HepG2 (cell line): ENCODE results near the gene PHF8. TPM values are rescaled to one million over a fixed set of nuclear protein-coding genes. Genes with fewer than 3 reads are reported as not detected.

Experiments
- ATAC-seq: fragments of 200-7000 bp; cut with Tn5 transposase; 3 replicates; pipeline ENCODE4 v1.9.1; 2020; ENCODE audit warnings: mild to moderate bottlenecking, moderate library complexity
- BruUV-seq: library from RNA; stranded (reverse); fragments of 400-500 nt; replicated peaks from 2 replicates; lab custom pipeline; 2021; lab: Mats Ljungman, UMichigan
- CTCF ChIA-PET: fragments of 300-600 bp; formaldehyde crosslinking; extraction: SDS; loops from one replicate; lab custom pipeline; 2021; ENCODE audit warnings: low total read pairs, inconsistent platforms, low intra/inter-chr PET ratio; lab: Yijun Ruan, JAX
- POLR2A ChIA-PET: fragments of 350-600 bp; sonication (Branson Sonifier 250); formaldehyde crosslinking; loops from one replicate; lab custom pipeline; 2020; ENCODE audit warnings: antibody characterized with exemption, inconsistent platforms; lab: Yijun Ruan, JAX
- DNase-seq: peaks from one replicate; pipeline ENCODE4 v3.0.0-alpha.2; 2015; ENCODE audit warnings: low spot score
- FAIRE-seq: peaks from 3 replicates; lab custom pipeline; 2011; peaks lifted over from hg19 to GRCh38; lab: Jason Lieb, UNC
- H2AFZ ChIP-seq: one replicate; pipeline ENCODE4 v1.6.1; 2011; ENCODE audit warnings: low read length, inconsistent platforms
- H3K27ac ChIP-seq: fragments of 300-600 bp; 3 replicates; pipeline ENCODE4 v1.8.0; 2011; ENCODE audit warnings: mixed run types, mild to moderate bottlenecking, mixed read lengths, low read length, inconsistent platforms; ENCODE audit not compliant: insufficient read depth; ENCODE audit errors: extremely low read length
- H3K27me3 ChIP-seq, 2 experiments: fragments of 200-600 bp in 1 of 2; 2 replicates in 1 of 2; 3 replicates in 1 of 2; pipeline versions ENCODE4 v1.6.0 to v1.8.0; 2011; ENCODE audit warnings: low read length in 2 of 2, mild to moderate bottlenecking in 2 of 2, moderate library complexity in 2 of 2, inconsistent platforms in 1 of 2; ENCODE audit not compliant: insufficient read depth in 2 of 2, control insufficient read depth in 1 of 2
- H3K36me3 ChIP-seq, 2 experiments: fragments of 200-600 bp in 1 of 2; replicated peaks in 1 of 2; 2 replicates in 1 of 2; 3 replicates in 1 of 2; pipeline versions ENCODE4 v1.5.1 to v1.8.0; 2011; ENCODE audit warnings: low read length in 2 of 2, inconsistent platforms in 1 of 2; ENCODE audit not compliant: insufficient read depth in 2 of 2, control insufficient read depth in 1 of 2
- H3K4me1 ChIP-seq: 2 replicates; pipeline ENCODE4 v1.5.1; 2012; ENCODE audit warnings: low read length, inconsistent platforms; ENCODE audit not compliant: insufficient read depth
- H3K4me2 ChIP-seq: 2 replicates; pipeline ENCODE4 v1.6.0; 2011; ENCODE audit warnings: low read depth, low read length, inconsistent platforms
- H3K4me3 ChIP-seq, 3 experiments: fragments of 200-600 bp in 1 of 3; sonication (generic), shearing (Covaris generic) in 1 of 3; replicated peaks in 1 of 3; 2 replicates each; pipeline ENCODE4 v1.5.1; 2011 to 2016; ENCODE audit warnings: low read length in 3 of 3, inconsistent platforms in 2 of 3, low read depth in 2 of 3, mild to moderate bottlenecking in 2 of 3, control low read depth in 1 of 3, mixed read lengths in 1 of 3; ENCODE audit not compliant: insufficient read depth in 1 of 3
- H3K79me2 ChIP-seq: one replicate; pipeline ENCODE4 v1.6.1; 2011; ENCODE audit warnings: low read length, inconsistent platforms; ENCODE audit not compliant: insufficient read depth
- H3K9ac ChIP-seq: 2 replicates; pipeline ENCODE4 v1.6.0; 2011; ENCODE audit warnings: mild to moderate bottlenecking, low read depth, low read length, inconsistent platforms; ENCODE audit not compliant: insufficient read depth
- H3K9me3 ChIP-seq: 2 replicates; pipeline ENCODE4 v1.5.1; 2012; ENCODE audit warnings: mild to moderate bottlenecking, low read length
- H4K20me1 ChIP-seq: 2 replicates; pipeline ENCODE4 v1.6.0; 2011; ENCODE audit warnings: inconsistent platforms, mild to moderate bottlenecking, low read length, moderate library complexity; ENCODE audit not compliant: insufficient read depth
- FIP1L1 ChIP-seq: fragments of 200-400 bp; formaldehyde crosslinking; IDR thresholded peaks from 2 replicates; pipeline ENCODE4 v1.6.1; 2018; ENCODE audit warnings: low read depth, mild to moderate bottlenecking, low read length, moderate library complexity, borderline replicate concordance; ENCODE audit not compliant: insufficient read depth
- HCFC1 ChIP-seq: fragments of 150-350 bp; IDR thresholded peaks from 2 replicates; pipeline ENCODE4 v1.6.1; 2014; ENCODE audit warnings: low read depth, low read length
- HNRNPL ChIP-seq: fragments of 200-400 bp; formaldehyde crosslinking; IDR thresholded peaks from 2 replicates; pipeline ENCODE4 v1.6.1; 2017; ENCODE audit warnings: mild to moderate bottlenecking, low read depth, low read length
- SKI ChIP-seq: fragments of 450-650 bp; IDR thresholded peaks from one replicate; pipeline ENCODE4 v1.6.1; 2018; ENCODE audit warnings: mild to moderate bottlenecking; ENCODE audit not compliant: partially characterized antibody
- TBP ChIP-seq: sonication (generic); formaldehyde crosslinking; IDR thresholded peaks from 2 replicates; pipeline ENCODE4 v1.5.0; 2020; ENCODE audit warnings: missing genetic modification reagents
- ZBTB8A ChIP-seq: sonication (generic); formaldehyde crosslinking; IDR thresholded peaks from 2 replicates; pipeline ENCODE4 v1.4.0; 2020; ENCODE audit warnings: mild to moderate bottlenecking, low read depth, missing genetic modification reagents, borderline replicate concordance
- ZFAT ChIP-seq: sonication (generic); formaldehyde crosslinking; conservative IDR thresholded peaks from 2 replicates; pipeline ENCODE4 v1.8.1; 2023; ENCODE audit warnings: missing genetic modification reagents, inconsistent platforms
- ZNF207 ChIP-seq: fragments of 450-650 bp; IDR thresholded peaks from 2 replicates; pipeline ENCODE4 v1.6.1; 2016; ENCODE audit warnings: antibody characterized with exemption, borderline replicate concordance
- ZNF230 ChIP-seq: sonication (generic); formaldehyde crosslinking; IDR thresholded peaks from 2 replicates; pipeline ENCODE4 v1.4.0; 2020; ENCODE audit warnings: mild to moderate bottlenecking, missing genetic modification reagents
- ZNF558 ChIP-seq: sonication (generic); formaldehyde crosslinking; IDR thresholded peaks from 2 replicates; pipeline ENCODE4 v1.9.0; 2022; ENCODE audit warnings: mild to moderate bottlenecking, missing genetic modification reagents, borderline replicate concordance
- WGBS: methylation state at CpG from one replicate; pipeline ENCODE4 v1.1.6; 2017; ENCODE audit warnings: low lambda C conversion rate; 5-methylcytosine and 5-hydroxymethylcytosine counted together
- in situ Hi-C: cut with HindIII; loops from 2 replicates; pipeline ENCODE4 v1.10.0; 2017; ENCODE audit warnings: low pct_unique_long_range_greater_than_20kb; ENCODE audit not compliant: extremely low pct_ligation_motif_present
- intact Hi-C: fragments of 100-400 bp; cut with micrococcal nuclease; formaldehyde crosslinking; loops from one replicate; pipeline ENCODE4 v1.10.0; 2022; ENCODE audit not compliant: unreplicated experiment
- polyA plus RNA-seq, 8 experiments: library from polyadenylated mRNA; depleted of rRNA in 3 of 8; stranded (reverse) in 7 of 8; unstranded in 1 of 8; fragments of >200 nt; fragmentation: Illumina TruSeq in 4 of 8; extraction: Trizol in 4 of 8; gene quantifications; 2 replicates each; pipeline versions ENCODE4 v1.2.1 to v1.2.3, GENCODE V29; 2011 to 2016; ENCODE audit warnings: low read depth in 4 of 8, missing spikeins in 1 of 8, mixed read lengths in 1 of 8; ENCODE audit not compliant: insufficient read depth in 1 of 8
- total RNA-seq, 5 experiments: library from RNA; depleted of rRNA; stranded (reverse); fragments of >200 nt; fragmentation: Illumina TruSeq; extraction: Trizol; gene quantifications; 2 replicates each; pipeline ENCODE4 v1.2.3, GENCODE V29; 2016; ENCODE audit warnings: low read depth in 1 of 5
- TF ChIP-seq, protein P1 (sequence below): sonication (generic); formaldehyde crosslinking; IDR thresholded peaks from 2 replicates; pipeline ENCODE4 v1.8.0; 2022; ENCODE audit warnings: low read depth, missing genetic modification reagents
- TF ChIP-seq, protein P2 (sequence below): sonication (generic); formaldehyde crosslinking; IDR thresholded peaks from 2 replicates; pipeline ENCODE4 v1.9.0; 2021; ENCODE audit warnings: missing genetic modification reagents, mild to moderate bottlenecking, borderline replicate concordance
- TF ChIP-seq, protein P3 (sequence below): sonication (generic); formaldehyde crosslinking; IDR thresholded peaks from 2 replicates; pipeline ENCODE4 v1.4.0; 2020; ENCODE audit warnings: mild to moderate bottlenecking, missing genetic modification reagents

PHF8 gene
- total and polyA plus RNA-seq, 2 of the 13 experiments (the other 11 are each of a cell fraction or from before 2014, with no cell fraction given) = 15.5 to 19.1 TPM

DNA sequence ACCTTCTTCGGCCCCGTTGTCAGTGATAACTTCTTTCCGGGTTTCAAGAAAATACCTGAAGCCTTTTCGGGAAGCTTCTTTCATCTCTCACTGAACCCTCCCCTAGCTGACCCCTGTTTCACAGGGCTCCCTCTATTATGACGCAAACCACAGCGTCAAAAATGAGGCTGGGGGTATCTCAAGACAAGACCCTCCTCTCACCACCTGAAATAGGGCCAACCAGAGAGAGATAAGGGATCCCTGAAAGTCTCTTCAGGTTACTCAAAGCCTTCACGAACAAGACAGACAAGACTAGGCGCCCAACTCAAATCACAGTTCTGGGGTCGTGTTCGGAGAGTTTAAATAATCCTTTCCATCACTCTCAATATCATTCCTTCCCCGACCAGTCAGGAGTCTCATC is 1.2 kb downstream of the PHF8 start:
- Histone ChIP-seq H3K4me2 (peak overlapping the region; percentile 79), H2AFZ (no peak overlapping the region), H3K9me3 (no peaks in the 10 kb centered on the region), H4K20me1 (no peaks in the 10 kb centered on the region), H3K79me2 (peaks cover 12% of the 10 kb centered on the region), H3K36me3 (peaks cover 0 to 8% of the 10 kb centered on the region in 2 experiments; a peak in 1 of 5 replicates), H3K4me3 (peak overlapping the region; percentile 74 to 79 (median 79)), H3K27ac (peak overlapping the region; percentile 99), H3K27me3 (no peaks in the 10 kb centered on the region)
- ATAC-seq = no peak
- 1% methylated on average over 11 of the region's 11 CpGs for WGBS
- CTCF ChIA-PET = no interaction called here
- FAIRE-seq = no peak
- TF ChIP-seq ZNF207 = no peak
- no peak for TF ChIP-seq TBP
- TF ChIP-seq, all 625 proteins: peak for 0
- H3K4me1 ChIP-seq = peaks cover 35% of the 10 kb centered on the region
- no TSS peak for BruUV-seq
- peak overlapping the region; percentile 91 for H3K9ac ChIP-seq
- no peak for DNase-seq
- in situ Hi-C loops (no loop called here), intact Hi-C loops (loop anchor here (10.0 kb wide), 2 partner anchors 52 to 142 kb away; partner anchors contain the start of gene FAM120C)
- POLR2A ChIA-PET = interaction anchor here (0.7 to 3.1 kb wide), 4 partner anchors 16 to 359 kb away, joined by 4 to 23 read pairs (median 6); partner anchors contain the start of gene FAM120C

DNA sequence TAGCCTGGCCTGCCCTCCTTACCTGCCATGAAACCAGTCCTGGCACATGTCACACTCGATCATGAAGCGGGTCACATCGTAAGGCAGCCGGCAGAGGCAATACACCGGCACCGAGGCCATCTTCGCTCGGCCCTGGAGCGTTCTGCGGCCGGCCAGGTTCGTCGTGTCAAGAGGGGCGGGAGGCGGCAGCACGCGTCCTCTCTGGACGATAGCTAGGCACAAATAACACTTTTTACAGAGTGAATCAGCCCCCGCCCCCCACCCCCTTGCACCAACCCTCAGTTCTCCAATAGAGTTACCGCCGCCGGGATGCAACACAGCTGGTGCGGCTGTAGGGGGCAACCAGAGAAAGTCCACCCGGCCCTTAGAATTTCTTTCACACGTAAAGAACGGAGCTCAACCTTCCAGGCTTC is 1.7 kb downstream of the PHF8 start:
- POLR2A ChIA-PET = interaction anchor here (0.7 to 1.4 kb wide), 3 partner anchors 15 to 358 kb away, joined by 4 to 6 read pairs (median 5); partner anchors contain the start of gene FAM120C
- intact Hi-C loops = loop anchor here (10.0 kb wide), 2 partner anchors 52 to 142 kb away; partner anchors contain the start of gene FAM120C
- FAIRE-seq = no peak
- TF ChIP-seq ZFAT (CRISPR knock-in tag) (no peak), HNRNPL (no peak), ZBTB8A (CRISPR knock-in tag) (no peak), FIP1L1 (no peak), ZNF230 (no peak), ZNF558 (CRISPR knock-in tag) (no peak), HCFC1 (no peak), SKI (no peak)
- TF ChIP-seq, protein P1, sequence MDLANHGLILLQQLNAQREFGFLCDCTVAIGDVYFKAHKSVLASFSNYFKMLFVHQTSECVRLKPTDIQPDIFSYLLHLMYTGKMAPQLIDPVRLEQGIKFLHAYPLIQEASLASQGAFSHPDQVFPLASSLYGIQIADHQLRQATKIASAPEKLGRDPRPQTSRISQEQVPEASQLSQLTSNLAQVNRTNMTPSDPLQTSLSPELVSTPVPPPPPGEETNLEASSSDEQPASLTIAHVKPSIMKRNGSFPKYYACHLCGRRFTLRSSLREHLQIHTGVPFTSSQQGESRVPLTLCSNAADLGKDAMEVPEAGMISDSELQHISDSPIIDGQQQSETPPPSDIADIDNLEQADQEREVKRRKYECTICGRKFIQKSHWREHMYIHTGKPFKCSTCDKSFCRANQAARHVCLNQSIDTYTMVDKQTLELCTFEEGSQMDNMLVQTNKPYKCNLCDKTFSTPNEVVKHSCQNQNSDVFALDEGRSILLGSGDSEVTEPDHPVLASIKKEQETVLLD = no peak
- TF ChIP-seq, protein P2, sequence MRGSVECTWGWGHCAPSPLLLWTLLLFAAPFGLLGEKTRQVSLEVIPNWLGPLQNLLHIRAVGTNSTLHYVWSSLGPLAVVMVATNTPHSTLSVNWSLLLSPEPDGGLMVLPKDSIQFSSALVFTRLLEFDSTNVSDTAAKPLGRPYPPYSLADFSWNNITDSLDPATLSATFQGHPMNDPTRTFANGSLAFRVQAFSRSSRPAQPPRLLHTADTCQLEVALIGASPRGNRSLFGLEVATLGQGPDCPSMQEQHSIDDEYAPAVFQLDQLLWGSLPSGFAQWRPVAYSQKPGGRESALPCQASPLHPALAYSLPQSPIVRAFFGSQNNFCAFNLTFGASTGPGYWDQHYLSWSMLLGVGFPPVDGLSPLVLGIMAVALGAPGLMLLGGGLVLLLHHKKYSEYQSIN = no peak
- TF ChIP-seq, protein P3, sequence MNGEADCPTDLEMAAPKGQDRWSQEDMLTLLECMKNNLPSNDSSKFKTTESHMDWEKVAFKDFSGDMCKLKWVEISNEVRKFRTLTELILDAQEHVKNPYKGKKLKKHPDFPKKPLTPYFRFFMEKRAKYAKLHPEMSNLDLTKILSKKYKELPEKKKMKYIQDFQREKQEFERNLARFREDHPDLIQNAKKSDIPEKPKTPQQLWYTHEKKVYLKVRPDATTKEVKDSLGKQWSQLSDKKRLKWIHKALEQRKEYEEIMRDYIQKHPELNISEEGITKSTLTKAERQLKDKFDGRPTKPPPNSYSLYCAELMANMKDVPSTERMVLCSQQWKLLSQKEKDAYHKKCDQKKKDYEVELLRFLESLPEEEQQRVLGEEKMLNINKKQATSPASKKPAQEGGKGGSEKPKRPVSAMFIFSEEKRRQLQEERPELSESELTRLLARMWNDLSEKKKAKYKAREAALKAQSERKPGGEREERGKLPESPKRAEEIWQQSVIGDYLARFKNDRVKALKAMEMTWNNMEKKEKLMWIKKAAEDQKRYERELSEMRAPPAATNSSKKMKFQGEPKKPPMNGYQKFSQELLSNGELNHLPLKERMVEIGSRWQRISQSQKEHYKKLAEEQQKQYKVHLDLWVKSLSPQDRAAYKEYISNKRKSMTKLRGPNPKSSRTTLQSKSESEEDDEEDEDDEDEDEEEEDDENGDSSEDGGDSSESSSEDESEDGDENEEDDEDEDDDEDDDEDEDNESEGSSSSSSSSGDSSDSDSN (CRISPR knock-in tag) = peak; percentile 41; the same call in 1 of the 2 replicates

More for the DNA sequence above, 1.7 kb downstream of the PHF8 start:
- peak overlapping the region; percentile 74 to 79 (median 79); a peak in 5 of 6 replicates for H3K4me3 ChIP-seq
- H3K9ac ChIP-seq = no peak overlapping the region; the same call in 1 of the 2 replicates
- no peaks in the 10 kb centered on the region for H4K20me1 ChIP-seq
- no TSS peak for BruUV-seq
- peaks cover 30% of the 10 kb centered on the region for H3K4me1 ChIP-seq
- H3K36me3 ChIP-seq = peaks cover 0 to 8% of the 10 kb centered on the region in 2 experiments; a peak in 1 of 5 replicates
- no peak overlapping the region for H2AFZ ChIP-seq
- DNase-seq (peak; percentile 48), ATAC-seq (peak; percentile 24)
- no CpG with 5 or more reads among the region's 26 CpGs for WGBS
- CTCF ChIA-PET = no interaction called here
- peak overlapping the region; percentile 74 for H3K4me2 ChIP-seq
- no peak overlapping the region for H3K27ac ChIP-seq
- peaks cover 14% of the 10 kb centered on the region for H3K79me2 ChIP-seq
- no peaks in the 10 kb centered on the region for H3K27me3 ChIP-seq
- H3K9me3 ChIP-seq = no peaks in the 10 kb centered on the region
- in situ Hi-C loops = no loop called here
